SJCRH30 (cell line): ENCODE measurements around the gene RELA. TPM values are rescaled to one million over a fixed set of nuclear protein-coding genes. Genes with fewer than 3 reads are reported as not detected.

ENCODE experiments used
- DNase-seq, 2 experiments: peaks; one replicate each; pipeline ENCODE4 v3.0.0-alpha.2; 2015 to 2020
- H3K27ac ChIP-seq: fragments of 250-450 bp; sonication (Bioruptor Pico); 2 replicates; pipeline ENCODE4 v1.5.1; 2020; ENCODE audit warnings: mild to moderate bottlenecking, moderate library complexity
- H3K27me3 ChIP-seq: fragments of 250-450 bp; sonication (Bioruptor Pico); 2 replicates; pipeline ENCODE4 v1.5.1; 2020; ENCODE audit warnings: mild to moderate bottlenecking, moderate library complexity
- H3K36me3 ChIP-seq: fragments of 250-450 bp; sonication (Bioruptor Pico); 2 replicates; pipeline ENCODE4 v1.5.1; 2020; ENCODE audit warnings: mild to moderate bottlenecking, moderate library complexity
- H3K4me1 ChIP-seq: fragments of 250-450 bp; sonication (Bioruptor Pico); 2 replicates; pipeline ENCODE4 v1.5.1; 2020; ENCODE audit warnings: mild to moderate bottlenecking, moderate library complexity
- H3K4me3 ChIP-seq: fragments of 250-450 bp; sonication (Bioruptor Pico); 2 replicates; pipeline ENCODE4 v1.5.1; 2020; ENCODE audit warnings: mild to moderate bottlenecking, moderate library complexity
- H3K9me3 ChIP-seq: fragments of 250-450 bp; sonication (Bioruptor Pico); replicated peaks from 2 replicates; pipeline ENCODE4 v1.5.1; 2020; ENCODE audit warnings: mild to moderate bottlenecking, moderate library complexity
- total RNA-seq: library from RNA; depleted of rRNA; stranded (reverse); fragments of >200 nt; shearing (Covaris generic); gene quantifications from 2 replicates; pipeline ENCODE4 v1.2.3, GENCODE V29; 2014

RELA gene
- total RNA-seq, 1 experiment from 2014 or later, result 38.3 TPM

DNA sequence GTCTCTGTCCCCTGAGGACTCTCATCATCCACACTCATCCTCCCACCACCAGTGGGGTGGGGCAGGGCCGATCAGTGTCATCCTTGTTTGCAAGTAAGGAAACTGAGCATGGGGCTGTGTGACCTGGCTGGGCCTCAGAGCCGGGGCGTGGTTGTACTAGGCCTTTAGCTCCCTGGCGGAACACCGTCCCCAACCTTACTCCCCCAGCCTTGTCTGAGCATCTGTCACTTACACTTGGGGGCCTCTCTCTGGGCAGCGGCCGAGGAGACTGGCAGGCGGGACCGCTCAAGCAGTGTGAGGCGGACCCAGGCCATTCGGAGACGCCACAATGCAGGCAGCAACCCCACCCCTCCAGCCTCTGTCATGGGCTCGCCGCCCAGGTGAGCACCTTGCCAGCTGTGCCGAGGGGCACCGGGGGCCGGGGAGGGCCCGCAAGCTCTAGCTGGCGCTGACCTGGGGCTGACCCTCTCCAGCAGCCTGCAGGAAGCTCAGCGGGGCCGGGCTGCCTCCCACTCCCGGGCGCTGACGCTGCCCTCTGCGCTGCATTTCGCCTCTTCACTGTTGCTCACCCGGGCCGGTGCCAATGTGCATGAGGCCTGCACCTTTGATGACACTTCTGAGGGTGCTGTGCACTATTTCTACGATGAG, 43.3 kb downstream of the RELA start:
- H3K4me1 ChIP-seq, result no peaks in the 10 kb centered on the region
- DNase-seq, result no peak
- no peak overlapping the region for H3K4me3 ChIP-seq
- no peak overlapping the region for H3K27ac ChIP-seq
- H3K9me3 ChIP-seq, result no peaks in the 10 kb centered on the region
- peaks cover 20% of the 10 kb centered on the region for H3K36me3 ChIP-seq
- H3K27me3 ChIP-seq, result no peaks in the 10 kb centered on the region

DNA sequence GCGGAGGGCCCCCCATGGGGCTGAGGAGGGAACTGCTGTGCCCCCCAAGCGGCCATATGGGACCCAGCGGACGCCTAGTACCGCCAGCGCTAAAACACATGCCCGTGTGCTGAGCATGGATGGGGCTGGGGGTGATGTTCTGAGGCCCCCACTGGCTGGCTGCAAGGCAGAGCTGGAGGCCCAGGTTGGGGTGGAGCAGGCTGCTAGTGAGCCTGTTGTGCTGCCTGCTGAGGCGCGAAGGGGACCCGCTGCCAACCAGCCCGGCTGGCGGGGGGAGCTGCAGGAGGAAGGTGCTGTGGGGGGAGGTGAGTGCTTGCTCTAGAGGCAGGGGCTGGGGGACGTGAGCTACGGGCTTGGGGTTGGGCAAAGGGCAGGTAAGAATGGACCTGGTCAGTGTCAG, 44.0 kb downstream of the RELA start:
- Histone ChIP-seq H3K36me3 (peaks cover 20% of the 10 kb centered on the region), H3K27me3 (no peaks in the 10 kb centered on the region), H3K4me1 (no peaks in the 10 kb centered on the region), H3K27ac (no peak overlapping the region), H3K4me3 (no peak overlapping the region), H3K9me3 (no peaks in the 10 kb centered on the region)
- no peak for DNase-seq

DNA sequence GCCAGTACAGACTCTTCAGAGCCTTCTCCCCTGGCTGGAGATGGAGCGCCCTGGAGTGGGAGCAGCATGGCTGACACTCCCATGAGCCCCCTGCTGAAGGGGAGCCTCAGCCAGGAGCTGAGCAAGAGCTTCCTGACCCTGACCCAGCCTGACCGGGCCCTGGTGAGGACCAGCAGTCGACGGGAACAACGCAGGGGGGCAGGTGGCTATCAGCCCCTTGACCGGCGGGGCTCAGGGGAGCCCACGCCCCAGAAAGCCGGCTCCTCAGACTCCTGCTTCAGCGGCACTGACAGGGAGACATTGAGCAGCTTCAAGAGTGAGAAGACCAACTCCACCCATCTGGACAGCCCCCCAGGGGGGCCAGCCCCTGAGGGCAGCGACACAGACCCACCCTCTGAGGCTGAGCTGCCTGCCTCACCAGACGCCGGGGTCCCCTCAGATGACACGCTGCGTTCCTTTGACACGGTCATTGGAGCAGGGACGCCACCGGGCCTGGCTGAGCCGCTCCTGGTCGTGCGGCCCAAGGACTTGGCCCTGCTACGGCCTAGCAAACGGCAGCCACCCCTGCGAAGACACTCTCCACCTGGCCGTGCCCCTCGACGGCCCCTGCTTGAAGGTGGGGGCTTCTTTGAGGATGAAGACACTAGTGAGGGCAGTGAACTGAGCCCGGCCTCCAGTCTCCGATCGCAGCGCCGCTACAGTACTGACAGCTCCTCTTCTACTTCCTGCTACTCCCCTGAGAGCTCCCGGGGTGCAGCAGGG, 44.5 kb downstream of the RELA start:
- H3K9me3 ChIP-seq, result no peaks in the 10 kb centered on the region
- peaks cover 20% of the 10 kb centered on the region for H3K36me3 ChIP-seq
- no peaks in the 10 kb centered on the region for H3K27me3 ChIP-seq
- H3K4me1 ChIP-seq, result no peaks in the 10 kb centered on the region
- no peak overlapping the region for H3K4me3 ChIP-seq
- no peak for DNase-seq
- H3K27ac ChIP-seq, result no peak overlapping the region

DNA sequence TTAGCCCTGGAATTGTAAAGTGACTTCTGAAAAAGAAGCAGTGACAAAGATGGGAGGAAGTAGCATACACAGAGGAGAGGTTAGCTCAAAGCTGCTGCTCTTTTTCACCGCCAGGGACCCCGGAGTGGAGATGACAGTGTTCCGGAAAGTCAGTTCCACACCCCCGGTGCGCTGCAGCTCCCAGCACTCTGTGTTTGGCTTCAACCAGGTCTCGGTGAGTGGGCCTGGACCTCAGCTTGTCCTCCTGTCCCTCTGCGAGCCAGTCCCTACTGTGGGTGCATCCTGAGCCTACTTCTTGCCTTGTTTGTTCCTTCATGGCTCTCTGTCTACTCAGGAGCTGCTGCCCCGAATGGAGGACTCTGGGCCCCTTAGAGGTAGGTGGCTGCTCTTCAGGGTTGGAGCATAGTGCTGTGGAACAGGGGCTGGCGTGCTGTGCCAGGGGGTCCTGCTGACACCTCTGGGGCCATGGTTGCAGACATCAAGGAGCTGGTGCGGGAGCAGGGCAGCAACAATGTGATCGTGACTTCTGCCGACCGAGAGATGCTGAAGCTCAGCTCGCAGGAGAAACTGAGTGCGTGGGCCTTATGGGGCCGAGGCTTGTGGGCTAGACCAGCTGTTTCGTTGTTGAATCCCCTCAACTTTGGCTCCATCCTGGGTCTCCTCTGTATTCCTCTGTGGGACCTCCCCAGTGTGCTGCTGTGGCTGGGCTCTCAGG, 45.4 kb downstream of the RELA start:
- no peaks in the 10 kb centered on the region for H3K9me3 ChIP-seq
- H3K4me1 ChIP-seq, result no peaks in the 10 kb centered on the region
- H3K27me3 ChIP-seq, result no peaks in the 10 kb centered on the region
- no peak for DNase-seq
- H3K36me3 ChIP-seq, result peaks cover 20% of the 10 kb centered on the region
- H3K27ac ChIP-seq, result no peak overlapping the region
- H3K4me3 ChIP-seq, result no peak overlapping the region

DNA sequence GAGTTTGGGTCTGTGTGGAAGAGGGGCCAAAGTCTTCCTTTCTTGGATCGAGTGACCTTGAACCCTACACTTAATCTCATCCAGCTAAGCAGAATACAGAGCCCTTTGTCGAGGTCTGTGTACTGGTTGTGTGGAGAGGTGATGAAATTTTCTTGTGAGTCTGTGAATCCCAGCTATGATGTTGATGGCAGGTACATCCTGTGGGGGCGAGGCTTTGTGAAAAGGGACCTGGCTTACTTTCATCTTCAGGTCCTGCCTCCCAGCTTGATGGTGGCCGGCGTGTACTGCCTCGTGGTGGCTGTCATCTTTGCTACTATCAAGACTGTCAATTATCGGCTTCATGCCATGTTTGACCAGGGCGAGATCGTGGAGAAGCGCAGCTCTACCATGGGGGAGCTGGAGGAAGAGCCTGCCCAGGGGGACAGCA, 46.1 kb downstream of the RELA start:
- Histone ChIP-seq H3K9me3 (no peaks in the 10 kb centered on the region), H3K27me3 (no peaks in the 10 kb centered on the region), H3K4me3 (peak overlapping the region; percentile 75), H3K27ac (no peak overlapping the region; the same call in 1 of the 2 replicates), H3K4me1 (no peaks in the 10 kb centered on the region), H3K36me3 (peaks cover 17% of the 10 kb centered on the region)
- no peak for DNase-seq

DNA sequence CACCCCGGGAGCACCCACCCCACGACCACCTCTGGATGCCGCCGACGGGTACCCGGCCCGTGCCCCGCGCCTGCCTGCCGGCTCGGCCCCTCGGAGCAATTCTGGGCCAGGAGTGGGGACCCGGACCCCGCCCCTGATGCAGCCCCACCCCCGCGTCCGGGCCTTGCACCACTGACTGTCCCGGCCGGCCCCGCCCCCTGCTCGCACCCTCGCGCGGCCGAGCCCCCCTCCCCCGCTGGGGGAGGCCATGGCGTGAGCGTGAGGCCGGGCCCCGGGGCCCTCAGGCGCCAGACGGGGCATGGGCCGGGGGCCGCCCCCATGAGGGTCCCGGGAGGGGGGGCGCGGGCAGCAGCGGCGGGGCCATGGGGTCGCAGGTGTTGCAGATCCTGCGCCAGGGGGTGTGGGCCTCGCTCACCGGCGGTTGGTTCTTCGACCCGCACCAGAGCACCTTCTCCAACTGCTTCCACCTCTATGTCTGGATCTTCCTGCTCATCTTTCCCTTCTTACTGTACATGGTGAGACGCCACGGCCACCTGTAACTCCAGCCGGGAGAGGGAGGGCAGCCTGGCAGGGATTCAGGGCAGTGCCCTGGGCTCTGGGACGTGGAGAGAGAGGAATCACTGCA, 46.7 kb downstream of the RELA start:
- Histone ChIP-seq H3K9me3 (no peaks in the 10 kb centered on the region), H3K4me1 (no peaks in the 10 kb centered on the region), H3K36me3 (peaks cover 13% of the 10 kb centered on the region), H3K27ac (peak overlapping the region; percentile 29; the same call in 1 of the 2 replicates), H3K27me3 (no peaks in the 10 kb centered on the region), H3K4me3 (peak overlapping the region; percentile 75)
- peak; percentile 65 to 74 for DNase-seq

DNA sequence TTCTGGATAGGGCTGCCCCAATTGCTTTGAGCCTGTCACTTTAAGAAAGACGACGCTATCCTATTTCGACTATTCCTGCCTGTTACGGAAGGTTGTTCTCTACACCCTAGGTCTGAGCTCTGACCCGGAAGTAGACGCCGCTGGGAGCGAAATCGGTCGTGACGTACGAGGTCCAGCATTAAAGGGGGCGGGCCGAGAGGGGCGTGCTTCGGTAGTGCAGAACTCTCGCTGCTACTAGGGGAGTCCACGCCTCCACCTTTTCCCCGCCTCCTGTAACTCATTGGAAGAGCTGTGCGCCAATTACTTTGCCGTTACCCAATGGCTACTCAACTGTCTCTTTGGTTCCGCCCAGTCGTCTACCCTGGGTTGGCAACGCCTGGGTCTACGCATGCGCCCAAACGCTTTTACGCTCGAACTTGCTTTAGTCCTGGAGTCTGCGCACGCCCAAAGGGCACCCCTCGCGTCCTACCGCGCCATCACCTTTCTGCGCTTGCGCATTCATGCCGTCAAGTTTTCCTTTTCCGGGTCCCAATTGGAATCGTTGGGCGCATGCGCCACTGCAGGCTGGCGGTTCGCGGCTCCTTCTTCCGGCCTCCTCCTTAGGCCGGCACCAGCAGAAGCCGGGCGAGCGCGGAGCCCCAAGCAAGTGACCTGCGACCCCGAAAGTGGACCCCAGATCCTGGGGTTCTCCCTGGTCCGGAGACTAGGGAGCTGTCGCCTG, 47.3 kb downstream of the RELA start, which contains the start of gene PCNX3:
Gene PCNX3 (plus strand): TSS at position 548 of the 721 bp plus-strand sequence. CDS start 536 bp downstream, outside the sequence.
- peaks cover 10% of the 10 kb centered on the region; the same call in 1 of the 2 replicates for H3K36me3 ChIP-seq
- H3K4me1 ChIP-seq, result no peaks in the 10 kb centered on the region
- DNase-seq, result peak; percentile 100
- H3K9me3 ChIP-seq, result no peaks in the 10 kb centered on the region
- H3K4me3 ChIP-seq, result peak within 1 kb of the TSS; percentile 75
- peak within 1 kb of the TSS; percentile 29; the same call in 1 of the 2 replicates for H3K27ac ChIP-seq
- no peaks in the 10 kb centered on the region for H3K27me3 ChIP-seq

DNA sequence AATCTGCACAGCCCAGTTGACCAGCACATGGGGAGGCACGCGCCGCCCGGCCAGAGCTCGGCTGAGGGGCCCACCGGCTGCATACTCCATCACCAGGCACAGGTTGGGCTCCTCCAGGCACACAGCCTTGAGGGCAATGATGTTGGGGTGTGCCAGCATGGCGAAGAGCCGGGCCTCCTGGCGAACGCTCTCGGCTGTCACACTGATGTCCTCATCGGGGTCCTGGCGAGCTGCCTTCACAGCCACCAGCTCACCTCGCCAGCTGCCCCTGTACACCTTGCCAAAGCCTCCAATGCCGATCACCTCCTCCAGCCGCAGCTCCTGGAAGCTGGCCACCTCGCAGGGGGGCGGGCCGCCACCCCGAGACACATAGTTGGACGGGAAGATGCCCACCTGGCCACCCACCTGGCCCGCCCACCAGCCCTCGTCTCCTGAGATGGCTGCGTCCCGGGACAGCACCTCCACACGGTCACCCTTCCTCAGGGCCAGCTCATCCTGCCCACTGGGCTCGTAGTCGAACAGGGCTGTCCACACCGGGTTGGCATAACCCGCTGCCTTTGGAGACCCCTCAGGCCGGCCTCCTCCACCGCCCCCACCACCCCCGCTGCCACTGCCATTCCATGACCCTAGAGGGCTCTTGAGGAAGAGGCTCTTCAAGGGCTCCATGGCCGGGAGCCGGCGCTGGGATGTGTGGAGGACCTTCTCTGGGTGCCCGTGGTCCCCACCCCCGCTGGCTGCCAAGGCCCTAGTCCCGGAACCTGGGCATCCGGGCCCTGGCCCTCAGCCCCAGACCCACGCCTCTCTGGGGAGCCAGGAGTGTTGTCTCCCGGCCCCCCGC, 49.4 kb downstream of the RELA start:
- Histone ChIP-seq H3K4me3 (peak overlapping the region; percentile 61), H3K4me1 (no peaks in the 10 kb centered on the region), H3K27me3 (no peaks in the 10 kb centered on the region), H3K27ac (peak overlapping the region; percentile 28), H3K36me3 (peaks cover 6% of the 10 kb centered on the region; the same call in 1 of the 2 replicates), H3K9me3 (no peaks in the 10 kb centered on the region)
- DNase-seq, result no peak

DNA sequence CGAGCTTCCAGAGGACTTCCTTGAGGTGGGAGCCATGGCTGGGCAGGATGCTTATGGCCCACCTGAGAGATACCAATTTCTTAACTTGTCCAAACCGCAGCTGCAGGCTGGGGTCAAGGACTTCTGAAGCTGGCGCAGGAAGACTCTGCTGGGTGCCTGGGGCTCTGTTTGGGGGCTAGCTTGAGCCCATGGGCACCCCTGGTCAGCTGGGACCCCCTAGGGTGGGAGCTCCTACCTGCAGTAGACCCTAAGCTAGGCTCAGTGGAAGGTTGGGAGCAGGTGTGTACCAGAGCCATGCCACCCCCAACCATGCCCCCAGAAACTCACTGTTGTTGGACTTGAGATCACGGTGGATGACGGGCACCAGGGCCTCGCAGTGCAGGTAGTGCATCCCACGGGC, 50.0 kb downstream of the RELA start:
- no peak for DNase-seq
- Histone ChIP-seq H3K4me1 (no peaks in the 10 kb centered on the region), H3K4me3 (no peak overlapping the region), H3K9me3 (no peaks in the 10 kb centered on the region), H3K27me3 (no peaks in the 10 kb centered on the region), H3K36me3 (peaks cover 3% of the 10 kb centered on the region; the same call in 1 of the 2 replicates), H3K27ac (no peak overlapping the region)

DNA sequence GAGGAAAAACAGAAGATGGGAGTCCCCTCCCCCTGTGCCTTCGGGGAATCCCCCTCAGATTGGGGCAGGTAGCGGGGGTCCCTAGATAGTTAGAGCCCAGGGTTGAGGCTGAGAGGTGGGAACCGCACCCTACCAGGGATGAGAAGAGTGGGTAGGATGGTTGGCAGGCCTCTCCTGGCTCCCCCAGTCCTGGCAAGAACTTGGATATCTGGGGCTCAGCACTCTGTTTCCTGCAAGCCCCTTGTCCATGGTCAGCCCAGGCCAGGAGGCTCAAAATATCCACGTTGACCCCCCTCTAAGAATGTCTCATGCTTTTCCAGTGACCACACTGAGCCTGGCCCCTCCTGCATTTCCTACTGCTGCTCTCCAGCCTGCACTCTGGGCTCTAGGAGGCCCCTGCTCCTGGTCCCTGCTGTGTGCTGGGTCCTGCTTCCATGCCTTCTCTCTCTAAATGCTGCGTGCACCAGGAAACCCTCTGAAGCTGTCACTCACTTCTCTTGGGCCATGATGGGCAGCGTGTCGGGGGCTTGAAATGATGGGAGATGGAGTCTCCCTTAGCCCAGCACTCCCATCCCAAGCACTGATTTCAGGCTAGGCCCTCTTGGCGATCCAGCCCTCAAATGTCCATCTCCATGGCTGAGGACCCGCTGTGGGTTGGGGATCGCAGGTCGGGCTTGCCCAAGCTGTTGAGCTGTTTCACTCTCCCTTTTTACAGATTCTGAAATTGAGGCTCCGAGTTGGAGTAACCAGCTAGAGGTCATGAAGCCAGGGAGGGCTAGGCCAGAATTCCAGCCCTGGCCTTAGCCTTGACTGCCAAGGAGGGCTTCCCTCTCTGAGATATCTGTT, 50.7 kb downstream of the RELA start:
- Histone ChIP-seq H3K27ac (no peak overlapping the region), H3K4me1 (no peaks in the 10 kb centered on the region), H3K36me3 (peaks cover 6% of the 10 kb centered on the region; the same call in 1 of the 2 replicates), H3K4me3 (no peak overlapping the region), H3K9me3 (no peaks in the 10 kb centered on the region), H3K27me3 (no peaks in the 10 kb centered on the region)
- no peak for DNase-seq

DNA sequence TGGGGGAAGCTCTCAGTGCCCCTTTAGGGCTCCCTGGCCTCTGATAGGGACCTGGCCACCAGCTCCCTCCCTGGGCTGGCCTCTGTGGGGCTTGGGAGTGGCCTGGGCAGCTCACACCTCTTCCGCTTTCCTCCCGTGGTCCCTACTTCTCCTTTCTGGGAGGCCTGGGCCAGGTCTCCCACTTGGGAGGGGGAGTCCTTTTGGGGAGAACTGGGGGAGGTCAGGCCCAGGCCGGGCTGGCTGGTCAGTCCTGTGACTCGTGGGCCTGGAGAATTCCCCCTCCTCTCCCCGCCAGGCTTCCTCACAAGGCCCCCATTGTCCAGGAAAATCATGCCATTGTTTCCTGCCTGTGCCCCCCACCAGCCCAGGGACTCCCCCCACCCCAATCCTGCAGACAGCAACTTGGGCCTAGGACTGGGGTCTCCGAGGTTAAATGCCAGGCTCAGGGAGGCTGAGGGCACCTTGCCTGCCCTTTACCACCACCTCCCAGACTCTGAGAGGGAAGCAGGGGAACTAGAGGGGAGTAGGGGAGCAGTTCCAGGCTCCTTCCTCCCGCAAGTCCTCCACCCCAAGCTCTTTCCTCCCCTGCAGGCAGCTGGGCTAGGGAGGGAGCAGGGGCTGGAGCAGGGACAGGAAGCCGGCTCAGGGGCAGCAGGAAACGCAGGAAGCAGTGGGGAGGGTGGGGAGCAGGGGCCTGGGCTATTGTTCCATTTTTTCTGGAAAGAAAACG, 51.5 kb downstream of the RELA start:
- Histone ChIP-seq H3K36me3 (peaks cover 9% of the 10 kb centered on the region; the same call in 1 of the 2 replicates), H3K27me3 (no peaks in the 10 kb centered on the region), H3K27ac (no peak overlapping the region), H3K4me1 (no peaks in the 10 kb centered on the region), H3K9me3 (no peaks in the 10 kb centered on the region), H3K4me3 (no peak overlapping the region)
- no peak for DNase-seq

DNA sequence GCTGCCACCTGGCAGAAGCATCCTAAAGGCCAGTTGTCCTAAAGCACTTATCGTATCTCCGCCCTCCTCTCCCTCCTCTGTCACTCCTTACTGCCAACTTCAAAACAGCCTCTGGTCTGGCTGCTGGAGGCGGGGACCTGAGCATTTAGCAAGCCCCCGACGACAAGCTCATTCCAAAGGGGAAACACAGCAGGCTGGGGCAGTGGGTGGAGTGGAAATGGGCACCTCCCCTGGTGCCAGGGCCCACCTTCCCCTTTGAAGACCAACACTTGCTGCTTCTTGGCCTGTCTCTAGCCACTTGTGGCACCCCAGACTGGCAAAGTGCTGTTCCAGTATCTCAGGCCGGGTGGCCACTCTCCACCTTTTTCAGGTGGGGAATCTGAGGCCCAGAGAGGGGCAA, 52.3 kb downstream of the RELA start:
- H3K4me3 ChIP-seq, result no peak overlapping the region
- no peaks in the 10 kb centered on the region for H3K9me3 ChIP-seq
- H3K4me1 ChIP-seq, result no peaks in the 10 kb centered on the region
- H3K27ac ChIP-seq, result no peak overlapping the region
- H3K27me3 ChIP-seq, result no peaks in the 10 kb centered on the region
- peaks cover 17% of the 10 kb centered on the region for H3K36me3 ChIP-seq
- DNase-seq, result no peak
